HuH-7 (cell line): ENCODE results near the gene TFF2.

ENCODE experiments used
- DNase-seq: peaks from one replicate; pipeline ENCODE4 v3.0.0; 2011; ENCODE audit warnings: low spot score

Gene TFF2

GRCh38 chr21:42320791-42321190 is 30.0 kb downstream of the TFF2 start:
- DNase-seq = no peak

GRCh38 chr21:42319851-42320572 is 30.8 kb downstream of the TFF2 start:
- DNase-seq = no peak

- no peak for DNase-seq
These were observed 31.4 kb downstream of the TFF2 start for GRCh38 chr21:42319376-42319775.

GRCh38 chr21:42317826-42318746 is 32.7 kb downstream of the TFF2 start:
- no peak for DNase-seq

- no peak for DNase-seq
These were observed 33.5 kb downstream of the TFF2 start for GRCh38 chr21:42317341-42317741.

GRCh38 chr21:42316891-42317290 is 33.9 kb downstream of the TFF2 start:
- no peak for DNase-seq

- peak; percentile 67 for DNase-seq
These were observed 35.4 kb downstream of the TFF2 start, which contains the start of gene TFF3 for GRCh38 chr21:42315296-42315891. TFF3 (minus strand) TSS chr21:42315409; CDS start chr21:42315374, 35 bp downstream.

GRCh38 chr21:42314616-42315295 is 36.0 kb downstream of the TFF2 start:
- no peak for DNase-seq

- DNase-seq = no peak
These were observed 37.3 kb downstream of the TFF2 start for GRCh38 chr21:42313501-42313969.

GRCh38 chr21:42312626-42313104 is 38.1 kb downstream of the TFF2 start:
- DNase-seq = no peak

GRCh38 chr21:42311816-42312625 is 38.8 kb downstream of the TFF2 start:
- DNase-seq = no peak

GRCh38 chr21:42311160-42311559 is 39.6 kb downstream of the TFF2 start:
- no peak for DNase-seq

GRCh38 chr21:42310411-42311001 is 40.3 kb downstream of the TFF2 start:
- DNase-seq = no peak

- peak; percentile 85 for DNase-seq
These were observed 41.0 kb downstream of the TFF2 start for GRCh38 chr21:42309753-42310213.

GRCh38 chr21:42308914-42309752 is 41.7 kb downstream of the TFF2 start:
- DNase-seq = no peak

GRCh38 chr21:42308161-42308913 is 42.5 kb downstream of the TFF2 start:
- DNase-seq = no peak

GRCh38 chr21:42307106-42307505 is 43.7 kb downstream of the TFF2 start:
- no peak for DNase-seq

- DNase-seq = no peak
These were observed 44.3 kb downstream of the TFF2 start for GRCh38 chr21:42306366-42307035.
